HUDEP-2 (cell line): ENCODE measurements around the gene ZCCHC8.
"Not testable (repeated sequence)": the region's sequence is repeated elsewhere in the genome, so short reads cannot be mapped to it uniquely, and the experiment has no call there.

Experiments
- DNase-seq, 76 experiments: peaks; one replicate each; lab custom pipeline; 2025; ENCODE audit not compliant: unreplicated experiment in 76 of 76; lab: John Stamatoyannopoulos, UW

ZCCHC8 gene

GRCh38 chr12:122513028-122513427 is 12.3 kb upstream of the ZCCHC8 start:
- not testable (repeated sequence) for DNase-seq

GRCh38 chr12:122508163-122508562 is 7.4 kb upstream of the ZCCHC8 start:
- DNase-seq: no peak

GRCh38 chr12:122506393-122506938 is 5.7 kb upstream of the ZCCHC8 start:
- DNase-seq: no peak

GRCh38 chr12:122505419-122506051 is 4.8 kb upstream of the ZCCHC8 start:
- no peak for DNase-seq

- no peak for DNase-seq
Observed at GRCh38 chr12:122503783-122504590, 3.3 kb upstream of the ZCCHC8 start.

- DNase-seq: no peak
Observed at GRCh38 chr12:122503147-122503751, 2.5 kb upstream of the ZCCHC8 start.

GRCh38 chr12:122501489-122501989 is 807 bp upstream of the ZCCHC8 start:
- no peak for DNase-seq

- peak in 33 of 76 experiments; percentile 2 to 74 (median 33) for DNase-seq
Observed at GRCh38 chr12:122499991-122500684, 594 bp downstream of the ZCCHC8 start.

- DNase-seq: no peak
Observed at GRCh38 chr12:122495258-122495657, 5.5 kb downstream of the ZCCHC8 start.

- not testable (repeated sequence) for DNase-seq
Observed at GRCh38 chr12:122493222-122493621, 7.5 kb downstream of the ZCCHC8 start.

- DNase-seq: no peak
Observed at GRCh38 chr12:122491991-122492390, 8.7 kb downstream of the ZCCHC8 start.

GRCh38 chr12:122489038-122489437 is 11.7 kb downstream of the ZCCHC8 start:
- DNase-seq: peak in 37 of 76 experiments; percentile 4 to 85 (median 55)

- not testable (repeated sequence) for DNase-seq
Observed at GRCh38 chr12:122487807-122488206, 12.9 kb downstream of the ZCCHC8 start.

GRCh38 chr12:122486805-122487426 is 13.8 kb downstream of the ZCCHC8 start:
- no peak for DNase-seq

GRCh38 chr12:122486360-122486759 is 14.4 kb downstream of the ZCCHC8 start:
- DNase-seq: not testable (repeated sequence)

- not testable (repeated sequence) for DNase-seq
Observed at GRCh38 chr12:122484385-122484784, 16.3 kb downstream of the ZCCHC8 start.

- no peak for DNase-seq
Observed at GRCh38 chr12:122483969-122484368, 16.8 kb downstream of the ZCCHC8 start.

GRCh38 chr12:122481861-122482260 is 18.9 kb downstream of the ZCCHC8 start:
- DNase-seq: no peak

- DNase-seq: no peak
Observed at GRCh38 chr12:122480753-122481152, 20.0 kb downstream of the ZCCHC8 start.

- no peak for DNase-seq
Observed at GRCh38 chr12:122474324-122474716, 26.4 kb downstream of the ZCCHC8 start.
